CD14-positive monocyte (primary cell): Measurements from ENCODE around the gene TPM2. TPM values are rescaled to one million over a fixed set of nuclear protein-coding genes. Genes with fewer than 3 reads are reported as not detected.

Source experiments
- DNase-seq, 3 donors: peaks; one replicate each; pipeline ENCODE4 v3.0.0-alpha.2; 2011 to 2022
- H2AFZ ChIP-seq: 2 replicates; pipeline ENCODE4 v1.6.0; 2012; ENCODE audit warnings: mild to moderate bottlenecking, low read depth, low read length, inconsistent platforms; ENCODE audit not compliant: insufficient read depth, poor library complexity, severe bottlenecking
- H3K27ac ChIP-seq, 2 donors: 1 replicate in 1 of 2; 2 replicates in 1 of 2; pipeline ENCODE4 v1.5.1; 2012 to 2013; ENCODE audit warnings: low read length in 2 of 2, control low read depth in 1 of 2, inconsistent platforms in 1 of 2, low read depth in 1 of 2, mild to moderate bottlenecking in 1 of 2
- H3K27me3 ChIP-seq, 2 donors: one replicate each; pipeline versions ENCODE4 v1.6.0 to v1.6.1; 2011 to 2013; ENCODE audit warnings: low read length in 2 of 2; ENCODE audit not compliant: control insufficient read depth in 2 of 2, insufficient read depth in 2 of 2
- H3K36me3 ChIP-seq, 2 donors: replicated peaks in 1 of 2; 1 replicate in 1 of 2; 2 replicates in 1 of 2; pipeline versions ENCODE4 v1.5.1 to v1.6.1; 2012 to 2013; ENCODE audit warnings: low read length in 2 of 2, control low read depth in 1 of 2, inconsistent platforms in 1 of 2, mild to moderate bottlenecking in 1 of 2; ENCODE audit not compliant: insufficient read depth in 2 of 2, control insufficient read depth in 1 of 2
- H3K4me1 ChIP-seq, 2 donors: 1 replicate in 1 of 2; 2 replicates in 1 of 2; pipeline versions ENCODE4 v1.5.1 to v1.6.1; 2012 to 2013; ENCODE audit warnings: low read length in 2 of 2, control low read depth in 1 of 2, inconsistent platforms in 1 of 2, mild to moderate bottlenecking in 1 of 2, moderate library complexity in 1 of 2; ENCODE audit not compliant: insufficient read depth in 2 of 2, control insufficient read depth in 1 of 2
- H3K4me2 ChIP-seq: replicated peaks from 2 replicates; pipeline ENCODE3; 2012; ENCODE audit warnings: low read length, moderate library complexity, mild to moderate bottlenecking; ENCODE audit not compliant: poor library complexity, severe bottlenecking; ENCODE audit errors: extremely low read depth
- H3K4me3 ChIP-seq, 3 experiments: fragments of 200-600 bp in 1 of 3; sonication (generic) in 1 of 3; replicated peaks in 1 of 3; 1 replicate in 2 of 3; 2 replicates in 1 of 3; pipeline ENCODE4 v1.5.1; 2011 to 2013; ENCODE audit warnings: low read length in 3 of 3, mild to moderate bottlenecking in 3 of 3, control low read depth in 2 of 3, low read depth in 2 of 3, inconsistent platforms in 1 of 3, moderate library complexity in 1 of 3
- H3K79me2 ChIP-seq: 2 replicates; pipeline ENCODE4 v1.6.0; 2012; ENCODE audit warnings: mild to moderate bottlenecking, control low read depth, inconsistent platforms, low read length, moderate library complexity; ENCODE audit not compliant: insufficient read depth
- H3K9ac ChIP-seq: 2 replicates; pipeline ENCODE4 v1.6.0; 2017; ENCODE audit warnings: low read length, mild to moderate bottlenecking; ENCODE audit not compliant: insufficient read depth, poor library complexity, severe bottlenecking
- H3K9me3 ChIP-seq, 2 donors: replicated peaks in 1 of 2; 1 replicate in 1 of 2; 2 replicates in 1 of 2; pipeline versions ENCODE4 v1.5.1 to v1.6.1; 2012 to 2013; ENCODE audit warnings: low read length in 2 of 2, control low read depth in 1 of 2; ENCODE audit not compliant: control insufficient read depth in 1 of 2, insufficient read depth in 1 of 2
- H4K20me1 ChIP-seq: 2 replicates; pipeline ENCODE4 v1.6.0; 2012; ENCODE audit warnings: mild to moderate bottlenecking, low read length, control low read depth, moderate library complexity; ENCODE audit not compliant: insufficient read depth
- H3K27ac Mint-ChIP-seq, 7 donors: one replicate each; pipeline ENCODE4 v1.8.0; 2020; ENCODE audit warnings: mild to moderate bottlenecking in 7 of 7, mixed read lengths in 7 of 7, moderate library complexity in 6 of 7, inconsistent platforms in 2 of 7
- H3K27me3 Mint-ChIP-seq, 3 donors: one replicate each; pipeline ENCODE4 v1.8.0; 2021 to 2022; ENCODE audit warnings: low read depth in 3 of 3, mild to moderate bottlenecking in 3 of 3, mixed read lengths in 3 of 3, moderate library complexity in 3 of 3, inconsistent platforms in 1 of 3
- H3K36me3 Mint-ChIP-seq, 2 donors: one replicate each; pipeline ENCODE4 v1.8.0; 2020; ENCODE audit warnings: mixed read lengths in 2 of 2, inconsistent platforms in 1 of 2, mild to moderate bottlenecking in 1 of 2
- H3K4me1 Mint-ChIP-seq: one replicate; pipeline ENCODE4 v1.8.0; 2020; ENCODE audit warnings: mild to moderate bottlenecking, mixed read lengths
- H3K4me3 Mint-ChIP-seq, 2 donors: one replicate each; pipeline ENCODE4 v1.8.0; 2020; ENCODE audit warnings: mild to moderate bottlenecking in 2 of 2, mixed read lengths in 2 of 2, moderate library complexity in 1 of 2
- H3K9me3 Mint-ChIP-seq, 7 donors: one replicate each; pipeline ENCODE4 v1.8.0; 2020 to 2022; ENCODE audit warnings: mixed read lengths in 7 of 7, mild to moderate bottlenecking in 6 of 7, moderate library complexity in 6 of 7, inconsistent platforms in 2 of 7
- CTCF ChIP-seq: fragments of 200-600 bp; IDR thresholded peaks from one replicate; pipeline ENCODE4 v1.8.0; 2022; ENCODE audit warnings: antibody characterized with exemption, mild to moderate bottlenecking
- WGBS: methylation state at CpG from one replicate; pipeline ENCODE4 v1.1.5; 2013; ENCODE audit warnings: missing lambda C conversion rate; ENCODE audit not compliant: insufficient coverage; 5-methylcytosine and 5-hydroxymethylcytosine counted together
- intact Hi-C, 2 donors: fragments of 100-400 bp; cut with micrococcal nuclease; formaldehyde crosslinking; loops; one replicate each; pipeline versions ENCODE4 v1.15.0 to v1.15.1; 2023
- polyA plus RNA-seq, 3 donors: library from polyadenylated mRNA; depleted of rRNA in 1 of 3; unstranded in 2 of 3; stranded (reverse) in 1 of 3; fragments of 300-500 nt in 2 of 3; fragments of >200 nt in 1 of 3; fragmentation: Illumina TruSeq in 2 of 3; gene quantifications; 1 replicate in 2 of 3; 2 replicates in 1 of 3; pipeline ENCODE4 v1.2.3, GENCODE V29; 2012 to 2021

The TPM2 gene
- polyA plus RNA-seq, 3 donors, result 7.7 TPM; not detected in 2

GRCh38 chr9:35658137-35658967, 31.4 kb downstream of the TPM2 start, which contains the start of gene CCDC107:
Gene CCDC107, plus strand, starts transcription at chr9:35658292. Its CDS starts 88 bp downstream, at chr9:35658380.
- Histone ChIP-seq H3K4me2 (peak within 1 kb of the TSS; percentile 92), H2AFZ (peak within 1 kb of the TSS; percentile 90), H3K4me3 (peak within 1 kb of the TSS; percentile 83 to 94 (median 88)), H3K9ac (peak within 1 kb of the TSS; percentile 88), H3K27me3 (no peaks in the 10 kb centered on the region), H3K27ac (peak within 1 kb of the TSS; percentile 85 to 98), H3K79me2 (peaks cover 22% of the 10 kb centered on the region), H3K9me3 (no peaks in the 10 kb centered on the region), H3K36me3 (peaks cover 10 to 14% of the 10 kb centered on the region in 2 donors), H4K20me1 (no peaks in the 10 kb centered on the region), H3K4me1 (peaks cover 27 to 43% of the 10 kb centered on the region in 2 donors)
- Mint-ChIP-seq H3K4me1 (peaks cover 47% of the 10 kb centered on the region), H3K9me3 (no peaks in the 10 kb centered on the region), H3K27me3 (peaks cover 0 to 8% (median 5%) of the 10 kb centered on the region in 3 donors), H3K27ac (peak within 1 kb of the TSS; percentile 95 to 100 (median 98)), H3K36me3 (peaks cover 19 to 27% of the 10 kb centered on the region in 2 donors), H3K4me3 (peak within 1 kb of the TSS; percentile 87 to 90)
- TF ChIP-seq CTCF, result peak; percentile 60
- intact Hi-C loops, result loop anchor here (5.0 kb wide), 5 partner anchors 39 to 546 kb away; partner anchors contain the start of genes CREB3 (in 1 of the 2), TESK1 (in 1 of the 2) and TLN1 (in 1 of the 2)
- WGBS, result under 1% methylated on average over 63 of the region's 67 CpGs
- peak; percentile 84 to 86 (median 85) for DNase-seq

GRCh38 chr9:35657546-35658136, 32.1 kb downstream of the TPM2 start, which contains the start of gene RMRP:
Gene RMRP, minus strand, starts transcription at chr9:35658019.
- H3K9me3 ChIP-seq, result no peaks in the 10 kb centered on the region
- no peak for TF ChIP-seq CTCF
- peak within 1 kb of the TSS; percentile 92 for H3K4me2 ChIP-seq
- H3K4me1 Mint-ChIP-seq, result peaks cover 43% of the 10 kb centered on the region
- peak within 1 kb of the TSS; percentile 87 to 90 for H3K4me3 Mint-ChIP-seq
- peak within 1 kb of the TSS; percentile 83 to 94 (median 88) for H3K4me3 ChIP-seq
- no peaks in the 10 kb centered on the region for H3K9me3 Mint-ChIP-seq
- peaks cover 10 to 14% of the 10 kb centered on the region in 2 donors for H3K36me3 ChIP-seq
- peak within 1 kb of the TSS; percentile 90 for H2AFZ ChIP-seq
- peak within 1 kb of the TSS; percentile 88 for H3K9ac ChIP-seq
- under 1% methylated on average over 30 of the region's 42 CpGs for WGBS
- peak within 1 kb of the TSS; percentile 85 to 98 for H3K27ac ChIP-seq
- intact Hi-C loops, result loop anchor here (1.0 to 5.0 kb wide), 6 partner anchors 11 to 545 kb away; partner anchors contain the start of genes CREB3 (in 1 of the 2), TESK1 (in 1 of the 2) and TLN1 (in 1 of the 2)
- H3K4me1 ChIP-seq, result peaks cover 29 to 43% of the 10 kb centered on the region in 2 donors
- peak; percentile 94 to 99 (median 95) for DNase-seq
- H3K27ac Mint-ChIP-seq, result peak within 1 kb of the TSS; percentile 95 to 100 (median 98)
- no peaks in the 10 kb centered on the region for H4K20me1 ChIP-seq
- peaks cover 19 to 22% of the 10 kb centered on the region in 2 donors for H3K36me3 Mint-ChIP-seq
- no peaks in the 10 kb centered on the region for H3K27me3 ChIP-seq
- H3K79me2 ChIP-seq, result peaks cover 14% of the 10 kb centered on the region
- peaks cover 0 to 8% (median 5%) of the 10 kb centered on the region in 3 donors for H3K27me3 Mint-ChIP-seq
